HG03159 (cell line): ENCODE measurements around the gene PAPOLG.
"Not testable (repeated sequence)": the region's sequence is repeated elsewhere in the genome, so short reads cannot be mapped to it uniquely, and the experiment has no call there.

ENCODE experiments used
- ATAC-seq: cut with Tn5 transposase; IDR thresholded peaks from one replicate; pipeline ENCODE4 v1.9.1; 2021; ENCODE audit warnings: mild to moderate bottlenecking, moderate library complexity; ENCODE audit not compliant: unreplicated experiment

PAPOLG gene

DNA sequence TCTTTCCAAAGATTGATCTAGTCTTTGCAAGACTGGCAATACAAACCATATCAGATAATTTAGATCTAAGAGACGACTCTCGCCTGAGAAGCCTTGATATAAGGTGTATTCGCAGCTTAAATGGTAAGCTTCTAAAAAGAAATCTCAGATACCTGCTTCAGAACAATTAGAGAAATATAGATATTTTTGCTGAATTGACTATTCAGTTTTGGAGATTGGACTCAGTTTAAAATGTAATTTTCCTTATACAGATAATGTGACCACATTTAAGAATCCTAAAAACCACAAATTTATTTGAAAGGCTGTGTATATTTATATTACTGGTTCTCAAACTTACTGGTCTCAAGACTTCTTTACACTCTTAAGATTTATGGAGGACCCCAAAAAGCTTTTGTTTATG is 15.4 kb downstream of the PAPOLG start:
- ATAC-seq = no peak

DNA sequence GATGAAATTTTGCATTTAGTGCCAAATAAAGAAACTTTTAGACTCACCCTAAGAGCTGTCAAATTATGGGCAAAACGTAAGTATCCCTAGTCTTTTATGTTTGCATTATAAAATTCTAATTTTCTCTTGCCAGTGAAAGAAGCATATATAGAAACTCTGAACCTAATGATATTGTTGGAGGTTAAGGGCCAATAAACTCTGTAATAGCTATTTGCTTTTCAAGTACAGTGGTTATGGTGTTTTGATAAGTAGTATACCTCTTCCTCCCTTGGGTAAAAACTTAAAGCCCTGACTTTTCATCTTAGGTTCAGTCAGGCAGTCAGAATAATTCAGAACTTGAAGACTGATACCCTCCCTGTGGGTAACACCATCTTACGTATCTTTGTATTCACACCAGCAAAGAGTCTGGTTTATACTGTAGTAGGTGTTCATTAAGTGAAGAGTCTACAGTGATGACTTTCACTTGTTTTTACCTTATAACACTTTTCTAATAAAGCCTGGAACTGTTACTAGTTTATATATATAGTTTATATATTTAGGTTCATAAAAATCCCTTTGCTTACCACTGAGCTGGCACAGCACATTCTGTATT is 19.1 kb downstream of the PAPOLG start:
- ATAC-seq = no peak

DNA sequence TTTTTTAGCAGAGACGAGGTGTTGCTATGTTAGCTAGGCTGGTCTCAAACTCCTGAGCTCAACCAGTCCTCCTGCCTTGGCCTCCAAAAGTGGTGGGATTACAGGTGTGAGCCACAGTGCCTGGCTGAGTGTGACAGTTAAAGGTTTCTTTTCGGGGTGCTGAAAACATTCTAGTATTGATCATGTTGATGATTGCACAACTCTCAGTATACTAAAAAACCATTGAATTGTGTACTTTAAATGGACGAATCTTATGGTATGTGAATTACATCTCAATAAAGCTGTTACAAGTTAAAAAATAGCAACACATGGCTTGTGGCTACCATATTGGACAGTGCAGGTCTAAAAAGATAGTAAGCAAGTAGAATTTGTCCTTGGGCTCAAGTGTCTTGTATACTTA is 22.3 kb downstream of the PAPOLG start:
- ATAC-seq = no peak

DNA sequence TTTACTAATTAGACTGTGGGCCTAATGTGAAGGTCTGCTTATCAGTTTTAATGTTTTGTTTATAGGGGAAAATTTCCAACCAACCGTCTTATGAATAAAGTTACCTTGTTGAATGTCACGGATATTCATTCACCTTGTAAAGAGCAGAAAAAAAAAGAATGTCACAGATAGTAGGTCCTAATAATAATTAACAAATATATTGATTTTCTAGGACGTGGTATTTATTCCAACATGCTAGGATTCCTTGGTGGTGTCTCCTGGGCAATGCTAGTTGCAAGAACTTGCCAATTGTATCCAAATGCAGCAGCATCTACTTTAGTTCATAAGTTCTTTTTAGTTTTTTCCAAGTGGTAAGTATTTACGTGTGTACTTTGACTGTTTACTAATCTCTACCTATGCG is 23.4 kb downstream of the PAPOLG start:
- no peak for ATAC-seq

DNA sequence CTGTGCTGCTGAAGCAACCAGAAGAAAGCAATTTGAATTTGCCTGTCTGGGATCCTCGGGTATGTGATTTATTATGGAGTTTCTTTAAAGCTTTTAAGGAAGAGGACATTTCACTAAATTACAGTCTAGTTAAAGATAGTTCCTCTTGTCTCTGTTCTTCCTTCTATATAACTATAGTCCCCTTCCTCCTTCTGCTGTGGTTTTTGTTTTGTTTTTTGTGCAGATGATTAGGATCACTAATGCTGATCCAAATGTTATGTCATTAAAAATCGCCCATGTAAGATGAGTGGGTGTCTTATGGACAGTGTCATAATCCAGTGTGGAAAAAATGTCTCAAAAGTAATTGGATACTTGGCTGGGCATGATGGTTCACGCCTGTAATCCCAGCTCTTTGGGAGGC is 24.7 kb downstream of the PAPOLG start:
- no peak for ATAC-seq

DNA sequence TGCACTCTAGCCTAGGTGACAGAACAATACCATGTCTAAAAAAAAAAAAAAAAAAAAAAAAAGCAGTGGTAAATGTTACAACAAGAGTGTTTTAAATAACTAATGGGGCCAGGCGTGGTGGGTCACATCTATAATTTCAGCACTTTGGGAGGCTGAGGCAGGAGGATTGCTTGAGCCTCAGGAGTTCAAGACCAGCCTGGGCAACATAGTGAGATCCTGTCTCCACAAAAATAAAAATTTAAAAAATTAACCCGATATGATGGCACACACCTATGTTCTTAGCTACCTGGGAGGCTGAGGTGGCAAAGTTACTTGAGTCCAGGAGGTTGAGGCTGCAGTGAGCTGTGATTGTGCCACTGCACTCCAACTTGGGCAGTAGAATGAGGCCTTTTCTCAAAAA is 37.1 kb downstream of the PAPOLG start:
- ATAC-seq = no peak

DNA sequence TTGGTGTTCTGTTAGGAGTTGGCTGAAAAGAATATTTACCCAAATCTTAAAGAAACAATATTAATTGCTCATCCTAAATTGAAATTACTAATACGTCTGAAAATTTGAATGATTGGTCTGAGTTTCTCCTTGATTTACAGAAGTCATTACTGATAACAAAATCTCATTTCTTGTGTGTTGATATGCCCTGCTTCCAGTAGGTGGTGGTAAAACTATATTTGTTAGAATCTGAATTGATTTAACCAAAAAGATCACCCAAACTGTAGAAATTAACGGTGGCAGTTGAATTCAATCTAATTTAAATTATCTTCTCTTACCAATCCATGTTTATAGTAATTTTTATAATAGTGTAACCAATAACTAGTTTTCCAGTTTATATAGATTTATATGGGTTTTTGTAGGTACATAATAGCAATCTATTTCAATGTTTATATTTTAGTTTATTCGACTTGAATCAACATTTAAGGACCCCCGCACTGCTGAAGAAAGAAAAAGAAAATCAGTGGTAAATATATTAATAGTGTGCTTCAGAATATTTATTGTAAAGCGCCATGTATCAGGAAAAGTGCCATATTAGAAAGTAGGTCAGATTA is 38.3 kb downstream of the PAPOLG start:
- ATAC-seq = no peak

DNA sequence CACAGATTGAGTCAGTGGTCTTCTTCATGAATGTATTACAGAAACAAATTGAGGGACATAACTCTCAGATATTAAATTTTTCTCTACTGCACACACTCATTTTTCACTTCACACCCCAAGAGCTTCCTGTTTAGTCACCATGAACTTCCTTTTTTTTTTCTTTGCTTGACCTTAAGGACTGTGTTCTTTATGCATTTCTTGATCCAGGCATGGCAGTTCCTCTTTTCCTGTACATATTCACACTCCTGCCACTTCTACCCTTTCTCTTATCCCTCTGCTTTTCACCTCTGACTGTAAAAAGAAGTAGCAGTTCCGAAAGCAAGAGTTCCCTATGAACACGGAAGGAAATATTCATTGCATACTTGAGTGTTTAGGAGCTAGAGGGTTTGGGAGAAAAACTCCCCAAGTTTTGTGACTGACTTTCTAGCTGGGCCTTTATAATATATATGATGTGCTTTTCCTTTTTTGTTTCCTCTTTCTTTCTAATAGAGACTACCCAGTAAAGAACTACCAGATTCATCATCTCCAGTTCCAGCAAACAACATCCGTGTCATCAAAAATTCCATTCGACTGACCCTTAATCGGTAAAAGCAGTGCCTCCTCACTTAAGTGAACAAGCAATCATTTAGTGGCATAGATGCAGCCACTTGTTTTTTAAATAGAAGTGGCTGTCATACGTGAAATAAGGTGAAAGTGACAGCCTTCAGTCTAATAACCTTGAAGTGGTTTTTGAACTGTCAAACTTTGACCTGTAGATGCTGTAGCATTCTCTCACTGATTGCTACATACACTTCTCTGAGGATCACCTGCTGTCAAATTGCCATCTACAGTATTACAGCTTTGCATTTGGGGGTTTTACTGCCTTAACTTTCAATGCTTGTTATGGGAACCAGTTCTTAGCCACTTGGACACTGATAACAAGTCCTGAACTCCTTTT is 40.8 kb downstream of the PAPOLG start:
- ATAC-seq = no peak

DNA sequence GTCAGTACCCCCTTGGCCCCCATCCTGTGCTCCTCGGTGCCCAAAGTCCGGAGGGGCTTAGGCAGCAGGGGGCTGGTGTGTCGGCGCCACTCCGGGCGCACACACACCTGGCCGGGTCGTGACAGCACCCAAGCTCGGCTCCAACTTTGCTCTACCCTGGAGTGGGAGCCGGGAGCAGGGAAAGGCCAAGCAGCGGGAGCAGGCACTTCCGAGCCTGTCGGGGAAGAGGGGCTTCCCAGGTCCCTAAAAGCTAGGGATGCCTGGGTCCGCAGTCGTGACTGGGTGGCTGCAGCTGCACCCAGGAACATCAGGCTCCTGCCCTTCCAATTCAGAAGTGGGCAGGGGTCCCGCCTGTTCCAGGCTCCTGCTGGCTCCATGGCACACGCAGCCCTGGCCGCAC is 48.4 kb downstream of the PAPOLG start:
- ATAC-seq = no peak

DNA sequence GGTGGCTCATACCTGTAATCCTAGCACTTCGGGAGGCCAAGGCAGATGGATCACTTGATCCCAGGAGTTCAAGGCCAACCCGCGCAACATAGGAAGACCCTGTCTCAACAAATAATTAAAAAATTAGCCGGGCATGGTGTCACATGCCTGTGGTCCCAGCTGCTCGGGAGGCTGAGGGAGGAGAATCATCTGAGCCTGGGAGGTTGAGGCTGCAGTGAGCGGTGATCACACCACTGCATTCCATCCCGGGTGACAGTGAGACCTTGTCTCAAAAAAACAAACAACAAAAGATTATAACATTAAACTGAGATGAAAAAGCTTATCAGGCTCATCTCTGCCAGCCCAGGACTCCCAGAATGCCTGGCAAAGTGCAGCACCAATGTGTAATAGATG is 50.5 kb downstream of the PAPOLG start:
- no peak for ATAC-seq

DNA sequence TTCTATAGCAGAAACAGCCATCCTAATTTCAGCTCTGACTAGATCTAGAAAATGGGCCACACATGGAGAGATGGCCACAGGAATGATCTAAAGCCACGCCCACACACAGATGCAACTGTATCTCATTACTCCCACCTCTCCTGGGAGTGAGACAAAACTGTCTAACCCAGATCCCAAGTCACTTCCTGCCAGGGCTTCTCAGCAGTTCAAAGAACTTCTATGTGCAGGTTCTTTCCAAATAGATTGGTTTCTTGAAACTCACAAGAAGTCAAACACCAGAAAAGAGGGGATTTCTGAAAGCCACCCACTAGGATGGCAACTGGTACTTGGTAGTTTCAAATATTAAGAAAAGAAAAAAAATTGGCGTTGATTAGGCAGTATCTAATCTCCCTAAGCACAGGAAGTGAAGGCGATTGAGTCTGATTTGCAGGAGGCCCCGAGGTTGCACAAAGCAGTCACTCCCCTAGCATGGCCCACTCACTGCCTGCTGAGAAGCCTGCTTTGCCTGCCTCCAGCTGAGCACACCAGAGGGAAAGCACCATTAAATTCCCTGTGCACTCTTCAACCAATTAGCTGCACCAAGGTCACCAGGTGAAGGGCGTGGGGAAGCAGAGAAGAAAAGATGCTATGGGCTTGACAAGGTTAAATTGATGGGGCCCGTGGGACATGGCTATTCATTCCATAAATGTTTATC is 51.1 kb downstream of the PAPOLG start:
- ATAC-seq = peak; percentile 62

DNA sequence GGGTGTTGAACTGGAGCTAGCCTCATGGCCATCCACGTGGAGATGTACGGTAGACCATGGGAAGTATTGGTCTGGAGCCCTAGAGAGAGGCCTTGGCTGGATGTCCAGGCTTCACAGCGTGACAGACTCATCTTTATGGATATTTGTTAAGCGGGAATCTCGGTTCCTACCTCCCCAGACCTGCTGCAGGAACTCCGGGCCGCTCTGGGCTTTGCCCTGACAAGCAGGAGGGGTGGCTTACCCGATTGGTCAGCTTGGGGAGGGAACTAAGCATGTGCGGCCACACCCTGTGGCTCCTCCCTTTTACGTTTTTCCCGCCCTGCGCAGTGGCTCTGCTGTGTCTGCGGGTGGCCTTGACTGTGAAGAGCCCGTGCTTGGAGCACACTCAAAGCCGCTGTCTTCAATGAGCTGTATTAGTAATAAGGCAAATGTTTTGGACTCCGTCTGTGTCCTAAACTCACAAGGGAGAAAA is 52.3 kb downstream of the PAPOLG start:
- ATAC-seq = no peak

DNA sequence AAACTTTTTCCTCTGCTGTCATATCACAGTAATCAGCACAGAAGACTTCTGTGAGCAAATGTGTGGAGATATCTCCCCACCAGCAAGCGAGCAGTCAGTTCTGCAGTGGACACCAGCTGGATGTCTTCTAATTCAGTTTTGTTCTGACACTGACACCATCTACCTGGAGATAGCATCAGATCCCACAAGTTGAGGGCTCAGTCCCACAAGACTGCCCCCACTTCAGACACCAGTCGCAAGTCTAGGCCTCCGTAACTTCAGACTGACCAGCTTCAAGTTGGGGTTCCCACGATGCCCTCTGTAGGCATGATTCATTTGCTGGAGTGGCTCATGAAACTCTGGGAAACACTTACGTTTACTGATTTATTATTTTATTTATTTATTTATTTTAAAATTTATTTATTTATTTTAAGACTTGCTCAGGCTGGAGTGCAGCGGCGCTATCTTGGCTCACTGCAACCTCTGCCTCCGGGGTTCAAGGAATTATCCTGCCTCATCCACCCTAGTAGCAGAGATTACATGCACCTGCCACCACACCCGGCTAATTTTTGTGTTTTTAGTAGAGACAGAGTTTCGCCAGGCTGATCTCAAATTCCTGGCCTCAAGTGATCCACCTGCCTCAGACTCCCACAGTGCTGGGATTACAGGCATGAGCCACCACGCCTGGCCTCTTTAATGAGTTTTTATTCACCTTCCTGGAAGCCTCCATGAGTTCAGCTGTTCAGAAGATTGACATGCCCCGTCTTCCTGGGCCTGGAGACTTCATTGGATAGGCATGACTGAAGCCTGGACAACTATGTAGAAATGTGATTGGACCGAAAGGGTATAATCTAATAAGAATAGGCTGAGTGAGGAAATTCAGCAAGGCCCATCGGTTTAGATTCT is 55.7 kb downstream of the PAPOLG start:
- ATAC-seq = no peak

DNA sequence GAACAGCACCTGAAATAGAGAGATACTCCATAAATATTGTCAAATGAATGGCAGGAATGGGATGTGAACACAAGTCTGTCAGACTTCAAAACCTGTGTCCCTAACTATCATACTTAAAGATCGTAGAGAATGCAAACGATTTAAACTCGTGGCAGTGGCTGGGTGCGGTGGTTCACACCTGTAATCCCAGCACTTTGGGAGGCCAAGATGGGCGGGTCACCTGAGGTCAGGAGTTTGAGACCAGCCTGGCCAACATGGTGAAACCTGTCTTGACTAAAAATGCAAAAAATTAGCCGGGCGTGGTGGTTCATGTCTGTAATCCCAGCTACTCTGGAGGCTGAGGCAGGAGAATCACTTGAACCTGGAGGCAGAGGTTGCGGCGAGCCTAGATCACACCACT is 61.1 kb downstream of the PAPOLG start:
- ATAC-seq = not testable (repeated sequence)

DNA sequence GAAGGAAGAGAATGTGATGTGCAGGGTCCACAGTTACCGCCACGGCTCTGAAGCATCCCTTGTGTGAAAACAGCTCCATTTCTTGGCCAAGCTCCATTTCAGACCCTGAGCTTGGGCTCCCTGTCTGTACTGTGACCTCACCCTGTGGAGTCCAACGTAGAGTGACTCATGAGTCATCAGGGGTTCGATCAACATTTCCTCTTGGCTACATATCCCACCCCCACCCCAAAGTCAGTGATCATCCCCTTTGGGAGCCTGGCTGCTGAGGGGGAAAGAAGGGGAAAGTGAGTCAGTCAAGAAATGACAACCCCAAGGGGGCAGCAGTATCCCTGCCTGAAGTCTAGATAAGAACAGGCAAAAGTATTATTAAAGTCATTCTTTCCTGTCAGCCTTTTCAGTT is 62.2 kb downstream of the PAPOLG start:
- ATAC-seq = no peak

DNA sequence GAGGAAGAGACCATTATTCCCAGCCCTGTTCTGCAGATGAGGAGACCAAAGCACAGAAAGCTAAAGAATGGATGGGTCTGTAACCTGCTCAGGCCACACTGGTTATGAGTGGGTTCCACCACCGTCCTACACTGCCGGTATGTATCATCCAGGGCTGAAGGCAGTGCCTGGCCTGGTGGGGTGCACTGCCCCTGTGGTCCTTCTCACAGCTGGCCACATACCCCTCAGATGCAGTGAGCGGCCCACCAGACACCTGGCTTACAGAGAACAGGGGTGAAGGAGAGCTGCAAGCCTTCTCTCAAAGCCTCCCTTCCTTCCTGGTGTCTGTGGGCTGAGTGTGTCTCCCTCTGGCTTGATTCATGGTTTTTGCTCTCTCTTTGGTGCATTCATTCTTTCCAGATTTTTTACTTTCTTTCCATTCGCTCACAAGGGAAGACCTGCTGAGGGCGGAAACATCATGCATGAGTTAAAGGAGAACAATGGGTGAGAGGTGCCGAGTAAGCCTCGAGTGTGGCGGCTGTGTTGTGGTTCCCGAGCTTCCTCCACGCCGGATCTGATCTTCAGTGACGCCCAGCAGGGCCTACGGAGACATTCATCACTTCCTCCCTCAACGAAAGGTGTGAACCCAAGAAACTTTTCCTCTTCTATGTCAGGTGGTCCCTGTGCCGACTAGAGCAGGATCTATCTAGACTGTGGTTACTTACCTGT is 63.2 kb downstream of the PAPOLG start:
- no peak for ATAC-seq

DNA sequence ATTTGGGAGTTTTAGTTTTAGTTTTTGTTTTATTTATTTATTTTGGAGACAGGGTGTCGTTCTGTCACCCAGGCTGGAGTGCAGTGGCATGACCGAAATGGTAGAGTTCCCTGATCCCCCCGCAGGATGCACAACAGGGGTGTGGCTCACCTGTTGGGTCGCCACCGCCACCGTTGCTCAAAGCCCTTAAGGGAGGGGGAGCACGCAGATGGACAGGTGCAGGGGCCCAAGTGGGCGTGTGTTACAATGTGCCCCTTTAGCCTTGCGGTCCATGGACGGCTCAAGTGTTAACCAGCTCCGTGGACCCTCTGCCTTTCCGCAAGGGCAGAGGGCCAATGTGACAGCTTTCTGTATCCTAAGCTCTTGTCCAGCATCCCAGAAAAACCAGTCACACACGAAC is 63.9 kb downstream of the PAPOLG start:
- no peak for ATAC-seq

DNA sequence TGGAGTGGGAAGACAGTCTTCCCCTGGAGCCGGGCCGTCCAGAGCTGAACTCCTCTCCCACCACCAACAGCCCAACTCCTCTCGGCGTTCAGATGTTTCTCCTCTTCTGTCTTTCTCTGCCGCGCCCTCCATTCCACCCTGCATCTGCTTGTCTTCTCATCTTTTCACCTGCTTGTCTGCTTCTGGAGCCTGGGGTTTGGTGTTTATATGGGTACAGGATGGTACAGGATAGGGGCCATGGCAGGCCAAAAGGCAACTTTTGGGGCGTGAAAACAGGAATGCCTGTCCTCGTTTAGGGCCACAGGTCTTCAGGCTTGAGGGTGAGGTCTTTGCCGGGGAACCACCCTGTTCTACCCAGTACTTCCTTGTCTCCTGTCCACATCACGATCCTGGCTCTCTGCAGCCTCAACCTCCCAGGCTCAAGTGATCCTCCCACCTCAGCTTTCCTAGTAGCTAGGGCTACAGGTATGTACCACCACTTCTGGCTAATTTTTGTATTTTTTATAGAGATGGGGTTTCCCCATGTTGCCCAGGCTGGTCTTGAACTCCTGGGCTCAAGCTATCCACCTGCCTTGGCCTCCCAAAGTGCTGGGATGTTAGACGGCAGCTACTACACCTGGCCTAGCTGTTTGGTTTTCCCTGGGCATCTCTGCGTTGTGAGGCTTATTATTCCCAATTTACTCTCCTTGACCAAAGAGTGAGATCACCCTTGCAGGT is 64.5 kb downstream of the PAPOLG start:
- ATAC-seq = no peak

DNA sequence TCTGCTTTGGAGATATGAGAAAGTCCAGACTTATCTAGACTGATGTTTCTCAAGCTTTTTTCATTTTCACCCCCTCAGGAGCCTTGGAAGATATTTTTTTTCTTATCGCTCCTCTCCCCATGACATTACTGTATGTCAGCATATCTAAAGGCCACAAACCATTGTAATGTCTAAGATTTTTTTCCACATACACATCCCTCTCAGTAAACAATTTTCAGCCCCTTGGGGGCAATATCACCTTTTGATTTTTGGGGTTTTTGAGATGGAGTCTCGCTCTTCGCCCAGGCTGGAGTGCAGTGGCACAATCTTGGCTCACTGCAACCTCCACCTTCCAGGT is 65.0 kb downstream of the PAPOLG start:
- no peak for ATAC-seq
